Large intestine (tissue), 3 donors: ENCODE data around the gene NINJ2. TPM values are rescaled to one million over a fixed set of nuclear protein-coding genes. Genes with fewer than 3 reads are reported as not detected.

Experiments used
- DNase-seq, 2 donors: peaks; one replicate each; pipeline versions ENCODE4 v3.0.0 to v3.0.0-alpha.2; 2013
- H3K27ac ChIP-seq: one replicate; pipeline ENCODE4 v1.5.1; 2013; ENCODE audit warnings: low read length
- H3K27me3 ChIP-seq: 2 replicates; pipeline ENCODE4 v1.6.1; 2013; ENCODE audit warnings: low read length; ENCODE audit not compliant: control insufficient read depth, insufficient read depth
- H3K36me3 ChIP-seq: 2 replicates; pipeline ENCODE4 v1.6.1; 2013; ENCODE audit warnings: low read length; ENCODE audit not compliant: control insufficient read depth, insufficient read depth
- H3K4me1 ChIP-seq: one replicate; pipeline ENCODE4 v1.6.1; 2013; ENCODE audit warnings: low read length; ENCODE audit not compliant: control insufficient read depth, insufficient read depth
- H3K4me3 ChIP-seq: one replicate; pipeline ENCODE4 v1.5.1; 2013; ENCODE audit warnings: low read length
- H3K9me3 ChIP-seq: one replicate; pipeline ENCODE4 v1.6.1; 2013; ENCODE audit warnings: mild to moderate bottlenecking, low read depth, low read length, moderate library complexity; ENCODE audit not compliant: control insufficient read depth
- WGBS: methylation state at CpG from one replicate; pipeline ENCODE4 v1.1.5; 2013; ENCODE audit warnings: low lambda C conversion rate; ENCODE audit not compliant: insufficient coverage; 5-methylcytosine and 5-hydroxymethylcytosine counted together
- polyA plus RNA-seq: library from polyadenylated mRNA; unstranded; fragments of 120-200 nt; gene quantifications from one replicate; pipeline ENCODE4 v1.2.1, GENCODE V29; 2013

Gene NINJ2
- polyA plus RNA-seq, 1 donor, result 2.8 TPM

DNA sequence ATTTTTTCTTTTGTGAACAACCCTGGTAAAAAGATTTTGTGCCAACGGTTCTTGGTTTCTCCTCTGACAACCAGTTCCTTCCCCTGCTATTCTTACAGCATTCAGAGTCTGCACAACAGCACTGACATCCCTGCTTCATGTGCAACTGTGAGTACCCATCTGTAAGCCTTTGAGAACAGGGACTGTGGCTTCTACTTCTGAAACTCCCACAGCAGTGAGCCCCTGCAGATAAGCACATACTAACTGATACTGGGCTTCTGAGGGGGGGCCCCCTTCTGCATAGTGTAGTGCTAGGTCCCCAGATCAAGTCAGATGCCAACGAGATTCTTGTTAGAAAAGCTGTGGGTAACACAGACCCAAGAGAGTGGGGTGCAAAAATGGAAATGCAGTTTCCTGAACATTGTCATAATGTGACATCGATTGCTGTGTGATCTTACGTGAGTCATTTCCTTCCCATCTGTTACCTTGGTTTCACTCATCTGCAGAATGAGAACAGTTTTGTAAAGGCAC lies 11.1 kb upstream of the NINJ2 start:
- WGBS, result 50% methylated on average over 2 of the region's 4 CpGs
- no peak for DNase-seq
- no peaks in the 10 kb centered on the region for H3K4me1 ChIP-seq
- H3K27me3 ChIP-seq, result peaks cover 2% of the 10 kb centered on the region
- no peaks in the 10 kb centered on the region for H3K9me3 ChIP-seq
- H3K27ac ChIP-seq, result no peak overlapping the region
- no peaks in the 10 kb centered on the region for H3K36me3 ChIP-seq
- H3K4me3 ChIP-seq, result no peak overlapping the region

DNA sequence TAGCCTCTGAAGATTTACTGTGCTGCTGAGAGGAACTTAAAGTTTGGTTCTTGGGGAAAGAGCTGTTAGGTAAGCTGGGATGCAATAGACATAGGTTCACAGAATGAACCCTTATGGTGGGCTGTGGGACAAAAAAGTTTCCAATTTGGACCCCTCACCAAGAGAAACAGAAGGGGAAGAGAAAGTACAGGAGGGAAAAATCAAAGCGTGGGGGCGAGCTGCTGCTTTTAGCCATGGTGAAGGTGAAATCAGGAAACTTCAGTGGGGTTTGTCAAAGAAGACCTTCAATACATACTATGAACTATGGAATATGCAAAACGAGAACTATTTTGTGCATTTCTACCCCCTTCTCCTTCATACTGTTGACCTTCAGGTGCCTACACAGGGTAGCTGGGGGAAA lies 10.6 kb upstream of the NINJ2 start:
- WGBS, result no CpG with 5 or more reads among the region's 3 CpGs
- no peaks in the 10 kb centered on the region for H3K9me3 ChIP-seq
- H3K4me3 ChIP-seq, result no peak overlapping the region
- no peak for DNase-seq
- H3K27me3 ChIP-seq, result peaks cover 2% of the 10 kb centered on the region
- no peaks in the 10 kb centered on the region for H3K36me3 ChIP-seq
- no peaks in the 10 kb centered on the region for H3K4me1 ChIP-seq
- H3K27ac ChIP-seq, result no peak overlapping the region

DNA sequence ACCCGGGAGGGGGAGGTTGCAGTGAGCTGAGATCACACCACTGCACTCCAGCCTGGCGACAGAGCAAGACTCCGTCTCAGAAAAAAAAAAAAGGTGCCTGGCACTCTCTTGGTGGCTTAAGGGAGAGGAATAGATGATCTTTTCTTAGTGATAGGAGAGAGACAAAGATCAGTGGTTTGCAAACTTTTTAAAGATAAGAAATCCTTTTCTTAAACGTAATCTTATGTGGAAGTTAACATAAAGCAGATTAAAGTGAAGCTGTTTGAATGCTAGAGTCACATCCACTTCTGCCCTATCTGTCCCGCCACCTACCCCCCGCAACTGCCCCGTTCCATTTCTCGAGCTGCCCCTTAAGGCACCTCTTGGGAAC lies 6.3 kb upstream of the NINJ2 start:
- H3K4me1 ChIP-seq, result no peaks in the 10 kb centered on the region
- 86% methylated on average over 1 of the region's 8 CpGs for WGBS
- no peak overlapping the region for H3K4me3 ChIP-seq
- no peaks in the 10 kb centered on the region for H3K36me3 ChIP-seq
- peaks cover 4% of the 10 kb centered on the region for H3K27me3 ChIP-seq
- no peaks in the 10 kb centered on the region for H3K9me3 ChIP-seq
- DNase-seq, result no peak
- H3K27ac ChIP-seq, result no peak overlapping the region

- Histone ChIP-seq H3K9me3 (no peaks in the 10 kb centered on the region), H3K4me1 (no peaks in the 10 kb centered on the region), H3K4me3 (no peak overlapping the region), H3K27me3 (peaks cover 11% of the 10 kb centered on the region), H3K36me3 (no peaks in the 10 kb centered on the region), H3K27ac (no peak overlapping the region)
- WGBS, result no CpG with 5 or more reads among the region's 1 CpG
- DNase-seq, result no peak
Observed at GRCh38 chr12:668090-668481, 4.8 kb upstream of the NINJ2 start.

DNA sequence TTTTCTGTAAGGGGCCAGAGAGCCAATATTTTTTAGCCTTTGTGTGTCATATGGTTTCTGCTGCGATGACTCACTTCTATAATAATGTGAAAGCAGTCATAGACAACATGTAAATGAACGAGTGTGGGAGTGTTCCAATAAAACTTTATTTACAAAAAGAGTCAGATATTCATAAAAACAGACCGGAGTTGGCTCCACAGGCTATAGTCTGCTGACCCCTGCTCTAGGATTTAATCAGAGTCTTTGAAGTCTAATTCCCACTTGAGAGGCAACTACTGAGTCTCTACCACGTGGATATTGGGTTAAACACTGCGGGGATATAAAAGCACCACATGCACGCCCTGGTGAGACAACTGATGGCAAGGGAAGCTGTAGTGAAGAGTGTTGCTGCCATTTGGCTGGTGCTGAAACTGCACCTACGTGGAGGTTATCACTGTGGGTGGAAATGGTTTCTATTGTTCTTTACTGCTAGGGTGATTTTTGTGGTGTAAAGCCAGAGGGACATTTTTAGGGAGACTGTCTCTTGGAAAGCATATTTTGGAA lies 3.6 kb upstream of the NINJ2 start:
- Histone ChIP-seq H3K27me3 (peaks cover 14% of the 10 kb centered on the region), H3K9me3 (no peaks in the 10 kb centered on the region), H3K27ac (no peak overlapping the region), H3K4me3 (no peak overlapping the region), H3K36me3 (no peaks in the 10 kb centered on the region), H3K4me1 (no peaks in the 10 kb centered on the region)
- WGBS, result no CpG with 5 or more reads among the region's 7 CpGs
- no peak for DNase-seq

GRCh38 chr12:666066-666465 lies 2.8 kb upstream of the NINJ2 start:
- WGBS, result 90% methylated on average over 2 of the region's 2 CpGs
- Histone ChIP-seq H3K36me3 (no peaks in the 10 kb centered on the region), H3K27me3 (peaks cover 14% of the 10 kb centered on the region), H3K27ac (no peak overlapping the region), H3K4me3 (no peak overlapping the region), H3K9me3 (no peaks in the 10 kb centered on the region), H3K4me1 (no peaks in the 10 kb centered on the region)
- DNase-seq, result no peak

GRCh38 chr12:664779-665092 lies 1.5 kb upstream of the NINJ2 start:
- no peak for DNase-seq
- WGBS, result no CpG with 5 or more reads among the region's 5 CpGs
- Histone ChIP-seq H3K36me3 (no peaks in the 10 kb centered on the region), H3K27ac (no peak overlapping the region), H3K27me3 (peaks cover 14% of the 10 kb centered on the region), H3K9me3 (no peaks in the 10 kb centered on the region), H3K4me1 (no peaks in the 10 kb centered on the region), H3K4me3 (no peak overlapping the region)

- H3K4me3 ChIP-seq, result no peak overlapping the region
- peaks cover 14% of the 10 kb centered on the region for H3K27me3 ChIP-seq
- H3K9me3 ChIP-seq, result no peaks in the 10 kb centered on the region
- no peak for DNase-seq
- no peaks in the 10 kb centered on the region for H3K36me3 ChIP-seq
- no peaks in the 10 kb centered on the region for H3K4me1 ChIP-seq
- no peak overlapping the region for H3K27ac ChIP-seq
- WGBS, result 43% methylated on average over 1 of the region's 13 CpGs
Observed at GRCh38 chr12:664075-664778, 982 bp upstream of the NINJ2 start.

DNA sequence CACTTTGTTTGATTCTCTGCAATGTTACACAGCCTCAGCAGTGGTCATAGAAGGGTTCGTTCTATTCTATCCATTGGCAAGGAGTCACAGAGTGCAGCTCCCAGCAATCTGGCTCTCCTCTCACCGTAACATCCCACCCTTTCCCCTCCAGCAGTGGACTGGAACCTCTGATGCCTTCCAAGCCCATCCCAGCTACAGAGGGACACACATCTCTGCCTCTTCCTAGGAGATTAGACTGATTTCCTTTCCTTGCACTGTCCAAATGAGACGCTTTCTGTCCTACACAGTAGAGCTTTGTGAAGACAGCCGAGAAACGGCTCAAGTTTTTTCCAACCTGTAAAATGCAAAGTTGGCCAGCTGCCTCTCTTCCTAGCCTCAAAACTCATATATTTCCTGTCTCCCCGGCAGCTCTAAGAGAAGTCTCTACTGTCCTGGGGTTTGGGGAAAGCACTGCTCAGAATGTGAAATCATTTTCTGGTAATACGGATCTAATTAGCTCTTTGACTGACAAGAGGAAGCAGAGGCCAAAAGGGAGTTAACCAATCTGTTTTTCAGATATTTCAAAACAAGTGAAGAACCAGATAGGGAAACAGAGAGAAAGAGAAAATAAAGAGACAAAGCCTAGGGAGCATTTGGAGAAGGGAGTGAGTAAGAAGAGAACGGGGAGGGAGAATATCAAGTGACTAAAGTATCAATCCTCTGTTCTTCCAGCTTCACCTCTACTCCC lies 516 bp downstream of the NINJ2 start:
- no peak for DNase-seq

GRCh38 chr12:661720-662486 lies 1.3 kb downstream of the NINJ2 start:
- H3K4me1 ChIP-seq, result no peaks in the 10 kb centered on the region
- H3K9me3 ChIP-seq, result no peaks in the 10 kb centered on the region
- WGBS, result no CpG with 5 or more reads among the region's 11 CpGs
- no peak overlapping the region for H3K27ac ChIP-seq
- no peaks in the 10 kb centered on the region for H3K36me3 ChIP-seq
- DNase-seq, result no peak
- H3K27me3 ChIP-seq, result peaks cover 14% of the 10 kb centered on the region
- H3K4me3 ChIP-seq, result no peak overlapping the region

More for the DNA sequence above, 516 bp downstream of the NINJ2 start:
- Histone ChIP-seq H3K4me3 (no peak overlapping the region), H3K36me3 (no peaks in the 10 kb centered on the region), H3K27me3 (peaks cover 14% of the 10 kb centered on the region), H3K4me1 (no peaks in the 10 kb centered on the region), H3K9me3 (no peaks in the 10 kb centered on the region), H3K27ac (no peak overlapping the region)
- 60% methylated on average over 1 of the region's 8 CpGs for WGBS
